Subcutaneous abdominal adipose tissue (tissue), 5 donors: ENCODE measurements around the gene BRI3.

ENCODE experiments used
- H3K27ac ChIP-seq: one replicate; pipeline ENCODE4 v1.7.0; 2013; ENCODE audit warnings: low read depth, mild to moderate bottlenecking, inconsistent platforms, low read length, moderate library complexity
- H3K27me3 ChIP-seq, 5 donors: one replicate each; pipeline ENCODE4 v1.7.0; 2013; ENCODE audit warnings: low read length in 5 of 5, inconsistent platforms in 1 of 5; ENCODE audit not compliant: control insufficient read depth in 5 of 5, insufficient read depth in 4 of 5
- H3K36me3 ChIP-seq, 5 donors: one replicate each; pipeline ENCODE4 v1.7.0; 2013; ENCODE audit warnings: low read length in 5 of 5; ENCODE audit not compliant: control insufficient read depth in 5 of 5, insufficient read depth in 5 of 5
- H3K4me1 ChIP-seq, 5 donors: one replicate each; pipeline ENCODE4 v1.7.0; 2013; ENCODE audit warnings: low read length in 5 of 5, mild to moderate bottlenecking in 3 of 5, moderate library complexity in 1 of 5; ENCODE audit not compliant: control insufficient read depth in 5 of 5, insufficient read depth in 5 of 5
- H3K4me3 ChIP-seq, 5 donors: one replicate each; pipeline ENCODE4 v1.7.0; 2013; ENCODE audit warnings: low read length in 5 of 5, low read depth in 1 of 5
- H3K9ac ChIP-seq, 5 donors: one replicate each; pipeline ENCODE4 v1.7.0; 2013; ENCODE audit warnings: low read length in 5 of 5, mild to moderate bottlenecking in 4 of 5, moderate library complexity in 3 of 5
- H3K9me3 ChIP-seq, 5 donors: one replicate each; pipeline ENCODE4 v1.7.0; 2013; ENCODE audit warnings: low read length in 5 of 5; ENCODE audit not compliant: control insufficient read depth in 5 of 5
- donor health status: healthy.
- donor health status: healthy.
- donor health status: healthy.
- donor health status: healthy.
- donor health status: healthy.

Gene BRI3

DNA sequence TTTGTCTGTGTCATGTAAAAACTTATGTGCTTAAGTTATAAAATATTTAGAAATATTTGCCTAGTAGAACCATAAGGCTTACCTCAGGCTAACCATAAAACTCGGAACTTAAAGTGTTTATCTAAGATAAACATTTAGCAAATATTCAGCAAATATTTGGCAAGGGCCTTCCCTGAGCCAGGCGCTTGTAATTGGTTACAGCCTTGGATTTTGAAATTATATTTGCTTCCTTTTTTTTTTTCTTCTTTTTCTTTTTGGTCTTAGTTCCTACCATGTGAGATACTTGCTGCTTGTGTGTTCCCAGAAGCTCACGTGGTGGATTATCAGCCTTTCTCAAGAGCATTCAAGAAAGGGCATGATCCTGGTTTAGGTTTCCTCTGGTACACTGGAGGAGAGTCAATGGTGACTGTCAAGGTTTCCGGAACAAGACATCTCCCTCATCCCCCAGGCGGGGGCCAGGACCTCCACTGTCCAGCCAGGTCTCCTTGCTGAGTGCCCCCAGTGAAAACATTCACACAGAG is 5.2 kb upstream of the BRI3 start:
- H3K27ac ChIP-seq = no peak overlapping the region
- H3K27me3 ChIP-seq = no peaks in the 10 kb centered on the region
- no peaks in the 10 kb centered on the region for H3K36me3 ChIP-seq
- H3K4me3 ChIP-seq = no peak overlapping the region
- peaks cover 0 to 17% (median 12%) of the 10 kb centered on the region in 5 donors for H3K4me1 ChIP-seq
- no peak overlapping the region for H3K9ac ChIP-seq
- H3K9me3 ChIP-seq = no peaks in the 10 kb centered on the region

DNA sequence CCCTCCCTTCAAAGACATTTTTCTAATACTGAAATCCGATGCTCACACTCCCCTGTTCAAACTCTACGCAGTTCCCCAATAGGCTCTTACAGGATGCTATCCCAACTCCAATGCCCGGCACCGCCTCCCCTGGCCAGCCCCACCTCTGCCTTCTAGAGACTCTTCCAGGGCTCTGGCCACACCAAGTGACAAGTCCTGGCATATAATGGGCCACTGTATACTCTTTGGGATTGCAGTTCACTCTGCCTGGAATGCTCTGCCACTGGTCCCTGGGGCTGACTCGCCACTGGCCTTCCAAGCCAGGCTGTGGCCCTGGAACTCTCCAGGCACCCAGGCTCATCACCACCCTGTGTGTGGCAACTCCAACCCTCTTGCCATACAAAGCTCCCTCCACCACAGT is 3.1 kb upstream of the BRI3 start:
- no peaks in the 10 kb centered on the region for H3K9me3 ChIP-seq
- peaks cover 0 to 31% (median 26%) of the 10 kb centered on the region in 5 donors for H3K4me1 ChIP-seq
- no peak overlapping the region for H3K9ac ChIP-seq
- H3K27me3 ChIP-seq = no peaks in the 10 kb centered on the region
- H3K27ac ChIP-seq = no peak overlapping the region
- H3K4me3 ChIP-seq = no peak overlapping the region
- no peaks in the 10 kb centered on the region for H3K36me3 ChIP-seq

DNA sequence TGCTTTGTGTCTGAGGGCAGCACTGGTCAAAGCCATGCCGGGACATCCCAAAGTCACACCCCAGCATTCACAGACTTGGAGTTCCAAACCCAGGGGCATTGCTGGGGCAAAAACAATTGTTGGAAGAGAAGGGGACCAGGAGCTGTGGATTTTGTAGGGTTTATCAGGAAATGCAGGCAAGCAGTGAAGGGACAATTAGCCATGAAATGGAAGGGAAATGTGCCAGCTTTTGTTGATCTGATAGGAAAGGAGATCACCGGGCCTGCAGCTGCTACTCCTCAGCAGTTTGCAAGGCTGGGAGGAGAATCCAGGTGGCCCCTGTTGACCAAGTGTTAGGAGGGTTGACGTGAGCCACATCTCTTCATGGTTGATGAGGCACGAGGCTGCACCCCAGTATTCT is 2.5 kb upstream of the BRI3 start:
- H3K27ac ChIP-seq = no peak overlapping the region

DNA sequence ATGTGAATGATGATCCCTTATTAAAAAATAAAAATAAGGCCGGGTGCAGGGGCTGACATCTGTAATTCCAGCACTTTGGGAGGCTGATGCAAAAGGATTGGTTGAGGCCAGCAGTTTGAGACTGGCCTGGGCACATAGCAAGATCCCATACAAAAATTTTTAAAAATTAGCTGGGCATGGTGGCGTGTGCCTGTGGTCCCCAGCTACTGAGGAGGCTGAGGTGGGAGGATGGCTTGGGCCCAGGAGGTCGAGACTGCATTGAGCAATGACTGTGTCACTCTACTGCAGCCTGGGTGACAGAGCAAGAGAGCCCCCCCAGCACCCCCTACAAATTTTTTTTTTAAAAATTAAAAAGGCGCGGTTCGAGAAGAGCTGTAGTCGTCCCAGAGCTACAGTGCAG is 1.2 kb upstream of the BRI3 start:
- Histone ChIP-seq H3K36me3 (no peaks in the 10 kb centered on the region), H3K27me3 (no peaks in the 10 kb centered on the region), H3K4me1 (peaks cover 5 to 50% (median 45%) of the 10 kb centered on the region in 5 donors), H3K9ac (peak overlapping the region in 3 of 5 donors; percentile 38 to 88 (median 74)), H3K27ac (peak overlapping the region; percentile 74), H3K4me3 (peak overlapping the region; percentile 69 to 82 (median 78)), H3K9me3 (no peaks in the 10 kb centered on the region)

More for the DNA sequence above, 2.5 kb upstream of the BRI3 start:
- Histone ChIP-seq H3K4me1 (peaks cover 0 to 36% (median 31%) of the 10 kb centered on the region in 5 donors), H3K9me3 (no peaks in the 10 kb centered on the region), H3K36me3 (no peaks in the 10 kb centered on the region), H3K9ac (no peak overlapping the region), H3K4me3 (no peak overlapping the region), H3K27me3 (no peaks in the 10 kb centered on the region)

DNA sequence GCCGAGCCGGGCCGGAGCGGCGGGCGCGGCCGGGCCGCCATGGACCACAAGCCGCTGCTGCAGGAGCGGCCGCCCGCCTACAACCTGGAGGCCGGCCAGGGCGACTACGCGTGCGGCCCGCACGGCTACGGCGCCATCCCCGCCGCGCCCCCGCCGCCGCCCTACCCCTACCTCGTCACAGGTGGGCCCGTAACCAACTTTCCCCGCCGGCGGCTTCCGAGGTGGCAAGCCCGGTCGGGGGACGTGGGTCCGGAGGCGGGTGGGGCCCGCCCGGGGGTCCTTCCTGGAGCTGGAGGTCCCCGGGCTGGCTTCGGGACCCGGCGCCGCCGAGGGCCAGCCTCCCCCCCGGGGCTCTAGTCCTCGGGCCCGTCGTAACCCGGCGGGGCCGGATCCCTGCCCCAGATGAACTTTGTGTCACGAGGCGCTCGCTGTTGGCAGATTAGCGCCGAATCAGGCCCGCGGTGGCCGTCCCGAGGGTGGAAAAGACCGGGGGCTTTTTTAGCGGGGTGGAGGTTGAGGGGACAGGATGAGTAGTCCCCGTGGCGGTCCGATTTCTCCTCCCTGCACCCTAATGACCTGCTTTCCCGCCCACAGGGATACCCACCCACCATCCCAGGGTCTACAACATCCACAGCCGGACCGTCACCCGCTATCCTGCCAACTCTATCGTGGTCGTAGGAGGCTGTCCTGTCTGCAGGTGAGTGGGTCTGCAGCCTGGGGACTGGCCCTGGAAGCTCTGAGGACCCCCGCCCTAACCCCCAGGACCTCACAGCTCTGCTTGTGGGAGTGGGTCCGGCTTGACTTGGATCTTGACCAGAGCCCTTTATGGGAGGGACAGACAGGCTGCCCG is 496 bp downstream of the BRI3 start:
- Histone ChIP-seq H3K27ac (peak overlapping the region; percentile 97), H3K36me3 (no peaks in the 10 kb centered on the region), H3K4me3 (peak overlapping the region; percentile 81 to 87 (median 85)), H3K9me3 (no peaks in the 10 kb centered on the region), H3K9ac (peak overlapping the region; percentile 21 to 97 (median 93)), H3K4me1 (peaks cover 11 to 58% (median 57%) of the 10 kb centered on the region in 5 donors), H3K27me3 (no peaks in the 10 kb centered on the region)

DNA sequence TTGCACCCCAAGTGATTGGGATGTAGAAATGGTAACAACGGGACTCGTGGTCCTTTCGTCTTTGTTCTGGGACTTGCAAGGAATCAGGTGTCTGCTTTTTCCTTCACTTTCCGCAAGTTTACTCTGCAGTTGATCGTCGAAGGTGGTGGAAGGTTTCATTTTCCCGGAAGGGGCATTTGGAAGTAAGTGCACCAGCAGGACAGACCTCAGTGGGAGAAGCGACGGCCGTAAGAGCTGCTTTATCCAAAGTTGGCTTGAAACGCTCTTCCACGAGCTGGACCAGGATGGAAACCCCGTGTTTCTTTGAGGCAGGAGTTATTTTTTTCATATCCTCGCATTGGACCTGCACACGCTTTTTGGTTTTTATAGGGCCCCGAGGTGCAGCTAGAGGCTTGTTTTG is 1.2 kb downstream of the BRI3 start:
- Histone ChIP-seq H3K27ac (peak overlapping the region; percentile 97), H3K4me3 (peak overlapping the region; percentile 81 to 87 (median 85)), H3K4me1 (peaks cover 11 to 65% (median 64%) of the 10 kb centered on the region in 5 donors), H3K9me3 (no peaks in the 10 kb centered on the region), H3K27me3 (no peaks in the 10 kb centered on the region), H3K36me3 (peaks cover 0 to 2% (median 0%) of the 10 kb centered on the region in 5 donors), H3K9ac (peak overlapping the region; percentile 21 to 97 (median 93))

DNA sequence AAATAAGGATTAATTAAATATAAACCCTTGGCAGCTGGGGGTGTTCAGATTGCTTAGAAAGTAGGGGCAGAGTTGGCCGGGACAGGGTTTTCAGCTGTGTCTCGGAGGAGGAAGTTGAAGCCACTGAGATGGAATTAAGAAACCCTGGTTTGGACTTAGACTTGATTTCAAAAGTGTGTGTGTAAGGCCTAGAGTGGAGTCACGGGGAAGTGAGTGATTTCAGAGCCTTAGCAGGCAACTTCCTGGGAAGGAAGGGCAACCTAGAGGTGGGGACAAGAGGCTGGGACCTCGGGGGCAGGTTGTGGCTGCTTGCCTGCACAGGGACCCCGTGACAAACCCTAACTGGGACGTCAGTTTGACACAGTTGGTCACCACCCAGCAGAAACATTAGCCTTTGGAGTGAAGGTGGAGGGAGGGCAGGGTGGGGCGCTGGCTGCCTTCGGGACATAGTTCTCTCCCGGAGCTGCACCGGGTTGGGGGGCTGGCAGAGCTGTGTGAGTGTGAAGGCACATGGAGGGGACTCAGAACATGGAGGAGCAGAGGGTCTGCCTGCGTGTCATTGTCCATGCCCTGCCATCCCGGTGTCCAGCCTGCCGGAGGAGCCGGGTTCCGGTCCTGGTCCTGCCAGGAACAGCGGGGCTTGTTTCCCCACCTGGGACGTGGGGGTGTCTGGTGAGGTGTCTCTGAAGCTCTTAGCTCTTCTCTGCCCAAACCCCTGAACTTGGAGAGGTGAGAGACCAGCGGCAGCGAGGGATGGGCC is 1.8 kb downstream of the BRI3 start:
- Histone ChIP-seq H3K9me3 (no peaks in the 10 kb centered on the region), H3K4me1 (peaks cover 11 to 71% (median 70%) of the 10 kb centered on the region in 5 donors), H3K27ac (peak overlapping the region; percentile 97), H3K36me3 (peaks cover 0 to 8% (median 4%) of the 10 kb centered on the region in 5 donors), H3K4me3 (peak overlapping the region; percentile 81 to 87 (median 85)), H3K9ac (peak overlapping the region; percentile 68 to 97 (median 93)), H3K27me3 (no peaks in the 10 kb centered on the region)

DNA sequence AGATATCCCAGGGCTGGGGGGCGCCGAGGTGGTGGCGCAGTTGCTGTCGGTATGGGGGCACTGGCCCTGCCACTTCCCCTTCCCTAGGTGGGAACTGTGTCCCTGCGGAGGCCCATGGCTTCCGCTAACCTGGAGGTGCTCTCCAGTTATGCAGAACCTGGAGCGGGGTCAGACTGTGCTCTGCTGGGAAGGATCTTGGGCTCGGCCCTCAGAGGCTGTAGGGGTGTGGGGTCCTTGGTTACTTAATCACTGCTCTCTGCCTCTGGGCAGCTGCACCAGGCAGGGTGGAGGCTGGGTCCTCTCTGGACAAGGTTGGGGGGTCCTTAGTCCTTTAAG is 2.4 kb downstream of the BRI3 start:
- no peaks in the 10 kb centered on the region for H3K27me3 ChIP-seq
- peak overlapping the region; percentile 97 for H3K27ac ChIP-seq
- no peaks in the 10 kb centered on the region for H3K9me3 ChIP-seq
- H3K4me1 ChIP-seq = peaks cover 11 to 76% (median 76%) of the 10 kb centered on the region in 5 donors
- H3K9ac ChIP-seq = peak overlapping the region; percentile 68 to 97 (median 93)
- H3K4me3 ChIP-seq = peak overlapping the region; percentile 81 to 87 (median 85)
- H3K36me3 ChIP-seq = peaks cover 0 to 13% (median 8%) of the 10 kb centered on the region in 5 donors

DNA sequence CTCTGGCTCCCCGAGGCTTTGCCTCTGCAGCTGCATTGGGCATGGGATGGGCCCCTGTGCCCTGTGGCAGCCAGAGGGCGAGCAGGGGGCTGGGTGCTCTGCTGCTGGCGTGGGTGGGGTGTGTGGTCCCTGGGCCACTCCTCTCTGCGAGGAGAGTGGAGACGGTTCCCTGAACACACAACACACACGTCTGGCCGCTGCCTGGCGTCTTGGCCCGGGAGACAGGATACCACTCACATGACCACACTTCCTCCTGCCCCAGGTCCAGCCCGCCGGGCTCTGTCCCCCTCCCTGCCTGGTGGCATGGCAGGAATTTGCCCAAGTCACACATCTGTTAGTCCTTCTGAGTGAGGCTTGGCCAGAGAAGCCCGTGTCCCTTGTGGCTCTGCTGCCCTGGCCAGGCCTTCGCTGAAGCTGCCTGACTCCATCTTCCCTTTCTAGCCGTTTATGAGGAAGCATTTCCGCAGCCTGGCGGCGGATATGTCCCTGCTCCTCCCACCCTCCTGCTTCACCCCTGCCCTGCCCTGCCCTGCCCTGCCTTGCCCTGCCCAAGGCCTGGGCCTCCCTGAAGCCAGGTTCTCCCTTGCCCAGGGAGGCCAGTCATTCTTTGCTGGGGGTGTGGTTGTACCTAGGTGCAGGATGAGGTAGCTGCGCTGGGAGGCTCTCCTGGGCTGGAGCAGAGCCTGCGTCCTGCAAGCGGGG is 3.0 kb downstream of the BRI3 start:
- Histone ChIP-seq H3K9ac (peak overlapping the region; percentile 68 to 97 (median 93)), H3K4me1 (peaks cover 11 to 83% (median 79%) of the 10 kb centered on the region in 5 donors)

More for the DNA sequence above, 3.0 kb downstream of the BRI3 start:
- H3K27ac ChIP-seq = peak overlapping the region; percentile 97
- peaks cover 0 to 20% (median 13%) of the 10 kb centered on the region in 5 donors for H3K36me3 ChIP-seq
- H3K4me3 ChIP-seq = peak overlapping the region; percentile 45 to 87 (median 82)
- H3K9me3 ChIP-seq = no peaks in the 10 kb centered on the region
- H3K27me3 ChIP-seq = no peaks in the 10 kb centered on the region
